Keratinocyte (primary cell): Measurements from ENCODE around the gene CCT3.
A peak's percentile ranks its signal among the peaks of the same experiment; 100 is the strongest.

Experiments used
- EZH2 ChIP-seq: IDR thresholded peaks from one replicate; pipeline ENCODE4 v1.6.1; 2012; ENCODE audit warnings: inconsistent platforms, mild to moderate bottlenecking, low read length, moderate library complexity
- TF ChIP-seq, protein P1 (sequence below), 3 experiments: IDR thresholded peaks in 1 of 3; conservative IDR thresholded peaks in 1 of 3; optimal IDR thresholded peaks in 1 of 3; 2 replicates in 2 of 3; 3 replicates in 1 of 3; pipeline versions ENCODE3 to v1.5.1; 2011; ENCODE audit warnings: low read length in 3 of 3, mild to moderate bottlenecking in 3 of 3, moderate library complexity in 2 of 3, control low read depth in 1 of 3, inconsistent platforms in 1 of 3; ENCODE audit not compliant: insufficient read depth in 2 of 3; ENCODE audit errors: extremely low read depth in 1 of 3

- TF ChIP-seq, protein P1, sequence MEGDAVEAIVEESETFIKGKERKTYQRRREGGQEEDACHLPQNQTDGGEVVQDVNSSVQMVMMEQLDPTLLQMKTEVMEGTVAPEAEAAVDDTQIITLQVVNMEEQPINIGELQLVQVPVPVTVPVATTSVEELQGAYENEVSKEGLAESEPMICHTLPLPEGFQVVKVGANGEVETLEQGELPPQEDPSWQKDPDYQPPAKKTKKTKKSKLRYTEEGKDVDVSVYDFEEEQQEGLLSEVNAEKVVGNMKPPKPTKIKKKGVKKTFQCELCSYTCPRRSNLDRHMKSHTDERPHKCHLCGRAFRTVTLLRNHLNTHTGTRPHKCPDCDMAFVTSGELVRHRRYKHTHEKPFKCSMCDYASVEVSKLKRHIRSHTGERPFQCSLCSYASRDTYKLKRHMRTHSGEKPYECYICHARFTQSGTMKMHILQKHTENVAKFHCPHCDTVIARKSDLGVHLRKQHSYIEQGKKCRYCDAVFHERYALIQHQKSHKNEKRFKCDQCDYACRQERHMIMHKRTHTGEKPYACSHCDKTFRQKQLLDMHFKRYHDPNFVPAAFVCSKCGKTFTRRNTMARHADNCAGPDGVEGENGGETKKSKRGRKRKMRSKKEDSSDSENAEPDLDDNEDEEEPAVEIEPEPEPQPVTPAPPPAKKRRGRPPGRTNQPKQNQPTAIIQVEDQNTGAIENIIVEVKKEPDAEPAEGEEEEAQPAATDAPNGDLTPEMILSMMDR (optimal IDR thresholded peaks at IDR 0.05 in 1 of 3, IDR thresholded peaks at IDR 0.05 in 1 of 3, conservative IDR thresholded peaks at IDR 0.05 in 1 of 3; ENCODE audit: extremely low read depth in 1 of 3, insufficient read depth in 2 of 3, low read length in 3 of 3) = peak; percentile 84 to 96 (median 95)
- TF ChIP-seq EZH2 = no peak
These were observed 44.9 kb upstream of the CCT3 start for GRCh38 chr1:156383023-156383422.
